Effector CD8-positive, alpha-beta T cell (primary cell): Measurements from ENCODE around the gene NME9.

ENCODE experiments used
- DNase-seq: peaks from one replicate; lab custom pipeline; 2025; lab: John Stamatoyannopoulos, UW

Gene NME9

DNA sequence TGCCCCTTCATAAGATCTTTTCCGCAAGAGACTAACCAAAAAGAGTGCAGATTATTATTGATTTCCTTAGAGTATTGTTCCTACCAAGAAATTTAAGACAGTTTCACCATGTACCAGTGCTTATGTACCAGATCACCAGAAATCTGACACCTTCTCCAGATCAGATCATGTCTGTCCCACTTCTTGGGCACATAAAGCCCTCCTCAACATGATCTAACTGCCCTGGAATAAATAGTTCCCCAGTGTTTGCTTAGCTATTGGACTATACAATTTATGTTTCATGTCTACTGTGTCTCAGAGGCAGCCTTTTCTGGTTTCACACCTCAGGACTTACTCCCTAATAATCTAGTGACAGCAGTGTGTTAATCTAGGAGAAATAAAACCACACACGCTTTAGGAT lies 46.8 kb downstream of the NME9 start:
- no peak for DNase-seq

DNA sequence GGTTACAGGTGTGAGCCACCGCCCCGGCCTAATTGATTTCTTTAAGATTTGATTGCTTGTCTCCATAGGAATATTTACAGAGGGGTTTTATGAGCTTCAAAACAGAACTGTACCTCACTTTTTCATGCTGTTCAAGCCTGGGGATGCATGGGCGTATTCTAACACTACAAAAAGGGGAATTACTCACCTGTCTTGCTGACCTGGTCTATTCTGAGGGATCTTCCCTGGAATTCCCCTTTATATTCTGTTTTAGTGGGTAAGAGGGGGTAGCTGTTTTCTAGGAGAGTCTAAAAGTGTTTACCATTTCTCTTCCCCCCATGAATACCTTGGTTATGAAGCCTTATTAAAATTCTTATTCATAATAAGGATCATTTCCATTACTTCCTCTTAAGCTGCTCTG lies 48.1 kb downstream of the NME9 start:
- no peak for DNase-seq

DNA sequence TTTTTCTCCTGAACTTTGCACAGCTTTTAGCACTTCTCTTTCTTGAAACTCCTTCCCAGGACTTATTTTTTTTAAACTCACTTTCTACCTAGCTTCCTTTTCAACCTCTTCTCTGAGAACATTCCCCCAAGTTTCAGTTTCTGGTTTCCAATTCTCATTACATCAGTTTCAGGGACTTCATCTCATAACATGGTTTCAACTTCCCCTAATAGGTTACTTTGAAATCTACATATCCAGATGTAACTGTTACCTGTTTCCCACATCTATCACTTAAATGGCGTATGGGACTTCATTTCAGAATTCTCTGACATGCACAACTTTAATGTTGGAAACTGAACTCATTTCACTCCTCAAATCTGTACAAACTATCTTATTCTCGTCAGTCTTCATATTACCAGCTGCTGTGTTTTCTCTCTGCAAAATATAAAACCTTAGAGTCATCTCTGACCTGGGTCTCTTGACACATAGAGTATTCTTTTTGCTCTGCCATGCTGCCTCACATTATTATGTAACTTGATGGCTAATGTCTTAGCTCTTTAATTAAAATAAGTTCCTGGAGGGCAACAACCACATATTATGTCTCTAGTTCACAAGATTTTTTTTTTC lies 58.4 kb downstream of the NME9 start:
- no peak for DNase-seq

DNA sequence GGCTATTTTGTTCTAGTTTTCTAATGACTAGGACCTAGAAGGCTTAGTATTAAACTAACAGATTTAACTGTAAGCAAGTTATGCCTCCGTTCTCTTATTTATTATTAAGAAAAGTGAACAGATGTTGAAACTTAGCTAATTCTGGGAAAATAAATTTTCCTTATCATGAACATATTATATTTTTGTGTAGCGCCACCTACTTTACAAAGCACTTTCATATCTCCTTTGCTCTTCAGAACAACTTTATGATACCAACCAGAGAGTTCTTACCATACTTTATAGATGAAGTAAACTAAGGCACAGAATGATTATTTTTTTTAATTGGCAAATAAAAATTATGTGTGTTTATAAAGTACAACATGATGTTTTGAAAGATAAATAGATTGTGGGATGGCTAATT lies 59.4 kb downstream of the NME9 start:
- no peak for DNase-seq

DNA sequence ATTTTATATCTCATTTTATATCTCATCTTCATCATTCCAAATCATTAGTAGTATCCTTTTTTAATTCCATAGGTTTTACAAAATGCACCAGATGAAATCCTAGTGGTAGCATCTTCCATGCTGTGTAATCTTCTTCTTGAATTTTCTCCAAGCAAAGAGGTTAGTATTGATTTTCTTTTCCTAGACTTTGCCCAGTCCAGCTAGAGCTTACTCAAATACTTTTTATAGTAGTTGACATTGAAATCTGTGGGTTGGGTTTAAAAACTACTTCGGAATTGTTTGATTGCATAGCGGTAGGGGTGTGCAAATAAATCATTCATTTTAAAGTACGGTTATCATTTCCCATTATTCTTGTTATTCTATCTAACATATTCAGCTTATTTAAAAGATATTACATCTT lies 62.6 kb downstream of the NME9 start:
- no peak for DNase-seq

DNA sequence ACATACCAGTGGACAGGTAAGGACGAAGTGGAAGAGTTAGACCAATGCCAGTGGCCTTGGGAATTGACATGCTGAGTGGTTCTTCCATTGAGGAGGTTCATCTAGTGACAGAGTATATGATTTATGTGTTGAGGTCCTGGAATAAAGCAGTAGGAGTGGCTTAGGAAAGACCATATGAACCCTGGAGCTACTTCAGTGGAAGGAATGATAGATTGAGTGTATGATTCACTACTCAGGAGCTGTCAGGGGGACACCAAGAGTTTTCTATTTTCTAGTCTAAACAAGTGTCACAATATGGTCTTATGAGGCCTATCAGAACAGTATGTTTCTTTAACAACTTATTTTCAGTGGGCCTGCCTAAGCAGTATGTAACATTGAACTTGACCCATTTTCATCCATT lies 63.9 kb downstream of the NME9 start:
- no peak for DNase-seq

DNA sequence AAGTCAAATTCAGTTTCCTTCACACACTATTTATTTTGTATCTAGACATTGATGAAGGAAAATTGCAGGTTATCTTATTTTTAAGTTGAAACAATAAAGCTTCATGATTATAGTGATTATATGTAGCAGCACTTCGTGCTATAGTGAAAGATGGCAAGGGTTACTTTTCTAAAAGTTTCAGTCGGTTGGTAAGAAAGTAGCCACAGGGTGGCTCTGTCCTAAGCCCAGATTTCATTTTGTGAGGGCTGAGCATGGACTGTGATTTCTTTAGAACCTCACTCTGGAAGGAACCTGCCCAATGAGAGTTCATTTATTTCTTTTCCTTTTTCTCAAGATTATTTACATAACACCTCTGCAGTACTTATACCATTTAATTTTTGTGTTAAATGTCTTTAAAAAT lies 66.5 kb downstream of the NME9 start:
- DNase-seq = no peak

DNA sequence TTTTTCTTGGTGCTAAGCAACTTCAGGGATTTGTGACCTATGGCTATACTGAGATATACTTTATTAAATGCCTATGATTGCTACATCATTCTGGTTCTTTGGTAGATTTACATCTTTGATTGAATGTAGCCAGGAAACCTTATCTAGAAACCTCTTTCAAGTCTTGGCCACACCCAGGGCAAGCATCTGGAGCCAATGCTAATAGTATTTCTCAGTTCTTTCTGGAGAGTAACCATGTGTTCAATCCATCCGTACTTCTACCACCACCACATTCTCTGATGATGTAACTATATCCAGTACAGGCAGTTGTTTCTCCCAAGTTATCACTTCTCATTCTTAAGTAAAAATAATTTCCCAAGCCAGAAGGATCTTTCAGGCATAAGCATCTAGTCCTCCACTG lies 69.0 kb downstream of the NME9 start:
- DNase-seq = no peak

DNA sequence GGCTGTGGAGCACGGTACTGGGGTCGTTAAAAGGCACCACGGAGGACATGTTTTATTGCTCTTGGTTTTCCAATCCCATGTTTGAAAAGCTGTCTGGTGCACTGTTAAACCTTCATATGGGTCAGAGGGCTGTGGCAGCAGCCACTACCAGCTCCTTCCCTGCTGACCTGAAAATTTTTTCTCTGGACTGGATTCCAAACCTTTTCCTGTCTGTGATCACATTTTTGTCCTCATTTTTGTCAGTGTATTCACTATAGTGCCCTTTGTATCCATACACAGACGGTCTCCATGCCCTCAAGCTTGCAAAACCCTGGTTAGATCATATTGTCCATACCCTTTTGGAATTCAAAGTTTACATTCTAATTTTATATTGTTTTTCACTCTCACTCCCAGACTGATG lies 70.5 kb downstream of the NME9 start:
- no peak for DNase-seq

DNA sequence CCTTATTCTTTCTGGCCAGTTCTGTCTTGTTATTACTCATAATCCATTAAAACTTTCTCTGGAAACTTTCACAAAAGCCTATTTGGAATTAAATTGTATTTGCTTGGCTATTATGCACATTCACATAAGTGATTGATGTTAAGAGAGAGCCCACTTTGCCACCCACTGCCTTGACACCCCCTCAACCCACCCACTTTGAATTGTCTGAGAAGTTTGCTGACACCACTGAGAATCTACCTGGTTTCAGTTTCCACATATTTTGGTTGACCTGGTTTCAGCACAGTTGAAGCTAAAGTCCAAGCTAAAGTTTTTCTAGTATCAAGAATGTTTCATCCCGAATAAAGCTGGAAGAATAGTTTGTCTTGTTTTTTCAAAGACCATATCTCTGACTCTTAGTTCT lies 71.7 kb downstream of the NME9 start:
- DNase-seq = no peak

DNA sequence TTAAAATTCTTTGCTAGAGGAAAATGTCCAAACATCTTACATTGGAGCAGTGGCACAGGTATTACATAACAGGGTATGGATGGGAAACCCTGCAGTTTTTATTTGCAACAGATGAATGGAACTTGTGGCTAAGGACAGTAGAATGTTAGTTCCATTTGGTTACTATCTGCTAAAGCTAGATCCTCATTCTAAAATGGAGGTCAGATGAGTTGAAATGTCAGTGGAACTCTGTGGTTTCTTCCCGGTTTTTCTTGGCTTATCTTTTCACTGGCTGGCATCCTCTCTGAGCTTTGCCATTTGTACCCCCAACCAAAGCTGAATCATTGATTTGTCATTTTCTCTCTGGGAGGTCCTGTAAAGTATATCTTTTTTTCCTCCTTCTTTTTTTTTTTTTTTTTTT lies 73.6 kb downstream of the NME9 start:
- DNase-seq = no peak

DNA sequence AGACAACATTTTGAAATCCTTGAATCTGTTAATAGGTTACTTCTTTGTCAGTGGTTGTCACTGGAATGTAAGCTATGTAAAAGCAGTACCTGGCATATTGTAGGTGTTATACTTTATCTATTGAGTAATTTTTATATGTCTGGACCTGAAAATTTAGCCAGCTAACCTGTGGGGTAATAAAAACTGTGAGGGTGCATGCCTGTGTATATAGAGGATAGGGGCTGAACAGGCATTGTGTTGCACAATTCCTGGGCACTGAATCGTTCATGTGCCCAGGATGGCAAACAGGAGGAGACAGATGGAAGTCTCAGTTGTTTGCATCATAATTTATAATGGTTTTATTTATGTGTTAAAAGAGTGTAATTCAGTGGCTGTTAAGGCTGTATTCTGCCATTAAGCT lies 75.4 kb downstream of the NME9 start:
- no peak for DNase-seq

DNA sequence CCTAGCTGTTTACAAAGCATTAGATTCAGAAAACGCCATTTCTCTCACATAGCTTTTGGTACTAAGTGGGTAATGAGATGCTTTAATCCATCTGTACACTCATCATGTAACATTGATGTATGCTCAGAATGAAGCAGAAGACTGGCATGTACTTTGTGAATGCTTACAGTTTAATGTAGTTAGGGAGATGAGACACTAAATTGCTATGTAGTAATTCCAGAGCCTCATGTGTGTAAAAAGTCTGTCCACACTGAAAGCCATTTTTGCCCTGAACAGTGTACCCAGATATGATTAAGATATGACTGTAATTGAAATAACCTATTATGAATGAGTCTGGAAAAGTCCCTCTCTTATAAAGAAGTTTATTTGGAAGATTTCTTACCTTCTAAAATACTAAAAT lies 76.0 kb downstream of the NME9 start:
- no peak for DNase-seq
